Tibial nerve (tissue), 3 donors: ENCODE data around the gene ARHGEF28.

ENCODE experiments used
- POLR2A ChIP-seq, 2 donors: fragments of 450-650 bp; IDR thresholded peaks; one replicate each; pipeline ENCODE4 v1.6.1; 2017; ENCODE audit warnings: antibody characterized with exemption in 2 of 2, mild to moderate bottlenecking in 2 of 2, moderate library complexity in 2 of 2
- TF ChIP-seq, protein P1 (sequence below), 5 experiments: fragments of 200-600 bp in 3 of 5; fragments of 450-650 bp in 2 of 5; sonication (generic) in 3 of 5; IDR thresholded peaks; one replicate each; pipeline ENCODE4 v1.5.1; 2016 to 2019; ENCODE audit warnings: antibody characterized with exemption in 5 of 5, mild to moderate bottlenecking in 3 of 5, moderate library complexity in 2 of 5

DNA sequence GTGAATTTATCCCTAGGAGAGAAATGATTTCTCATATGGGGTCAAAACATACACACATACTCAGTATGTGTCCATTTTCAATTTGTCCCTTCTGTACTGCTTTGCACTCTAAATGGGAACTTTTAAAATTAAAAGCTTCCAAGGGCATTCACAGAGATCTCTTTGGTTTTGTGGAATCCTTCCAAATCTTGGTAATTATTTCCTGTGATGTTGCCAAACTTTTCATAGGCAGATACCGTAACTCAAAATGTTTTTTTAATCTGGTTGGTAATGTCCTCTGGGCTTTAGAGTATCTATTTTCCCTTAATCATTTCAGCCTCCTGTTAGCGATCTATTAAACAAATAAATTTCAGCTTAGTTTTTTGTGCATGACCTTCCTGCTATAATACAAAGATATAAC, 282.4 kb downstream of the ARHGEF28 start:
- TF ChIP-seq, protein P1, sequence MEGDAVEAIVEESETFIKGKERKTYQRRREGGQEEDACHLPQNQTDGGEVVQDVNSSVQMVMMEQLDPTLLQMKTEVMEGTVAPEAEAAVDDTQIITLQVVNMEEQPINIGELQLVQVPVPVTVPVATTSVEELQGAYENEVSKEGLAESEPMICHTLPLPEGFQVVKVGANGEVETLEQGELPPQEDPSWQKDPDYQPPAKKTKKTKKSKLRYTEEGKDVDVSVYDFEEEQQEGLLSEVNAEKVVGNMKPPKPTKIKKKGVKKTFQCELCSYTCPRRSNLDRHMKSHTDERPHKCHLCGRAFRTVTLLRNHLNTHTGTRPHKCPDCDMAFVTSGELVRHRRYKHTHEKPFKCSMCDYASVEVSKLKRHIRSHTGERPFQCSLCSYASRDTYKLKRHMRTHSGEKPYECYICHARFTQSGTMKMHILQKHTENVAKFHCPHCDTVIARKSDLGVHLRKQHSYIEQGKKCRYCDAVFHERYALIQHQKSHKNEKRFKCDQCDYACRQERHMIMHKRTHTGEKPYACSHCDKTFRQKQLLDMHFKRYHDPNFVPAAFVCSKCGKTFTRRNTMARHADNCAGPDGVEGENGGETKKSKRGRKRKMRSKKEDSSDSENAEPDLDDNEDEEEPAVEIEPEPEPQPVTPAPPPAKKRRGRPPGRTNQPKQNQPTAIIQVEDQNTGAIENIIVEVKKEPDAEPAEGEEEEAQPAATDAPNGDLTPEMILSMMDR (IDR thresholded peaks at IDR 0.05), result no peak
- TF ChIP-seq POLR2A (IDR thresholded peaks at IDR 0.05), result no peak
